Muscle of leg (tissue), 11 donors: ENCODE measurements around the gene WNT7B. TPM values are rescaled to one million over a fixed set of nuclear protein-coding genes. Genes with fewer than 3 reads are reported as not detected.

ENCODE experiments used
- DNase-seq: peaks from one replicate; pipeline ENCODE4 v3.0.0; 2013
- H3K27ac ChIP-seq: one replicate; pipeline ENCODE4 v1.5.1; 2013; ENCODE audit warnings: mild to moderate bottlenecking, low read length, control low read depth
- H3K27me3 ChIP-seq: one replicate; pipeline ENCODE4 v1.6.1; 2013; ENCODE audit warnings: low read length; ENCODE audit not compliant: control insufficient read depth, insufficient read depth
- H3K36me3 ChIP-seq: one replicate; pipeline ENCODE4 v1.6.1; 2013; ENCODE audit warnings: low read length; ENCODE audit not compliant: control insufficient read depth, insufficient read depth
- H3K4me1 ChIP-seq: one replicate; pipeline ENCODE4 v1.6.1; 2013; ENCODE audit warnings: low read length; ENCODE audit not compliant: control insufficient read depth, insufficient read depth
- H3K4me3 ChIP-seq: one replicate; pipeline ENCODE4 v1.5.1; 2013; ENCODE audit warnings: low read length, control low read depth
- H3K9me3 ChIP-seq: replicated peaks from 2 replicates; pipeline ENCODE4 v1.6.1; 2013; ENCODE audit warnings: low read depth, low read length; ENCODE audit not compliant: control insufficient read depth
- WGBS: methylation state at CpG from one replicate; pipeline ENCODE4 v1.1.5; 2013; ENCODE audit warnings: missing lambda C conversion rate; ENCODE audit not compliant: insufficient coverage; 5-methylcytosine and 5-hydroxymethylcytosine counted together
- polyA plus RNA-seq, 8 donors: library from polyadenylated mRNA; unstranded; fragments of 120-200 nt; gene quantifications; one replicate each; pipeline versions ENCODE4 v1.2.1 to v1.2.3, GENCODE V29; 2013; ENCODE audit warnings: inconsistent platforms in 1 of 8, low replicate concordance in 1 of 8; ENCODE audit not compliant: insufficient read length in 8 of 8, insufficient read depth in 1 of 8
- total RNA-seq: library from RNA; stranded (reverse); fragments of 120-200 nt; gene quantifications from one replicate; pipeline ENCODE4 v1.2.4, GENCODE V29; 2013

The WNT7B gene
- total and polyA plus RNA-seq, 9 donors: 0.04 to 3.4 (median 0.08) TPM; not detected in 2

- peaks cover 8% of the 10 kb centered on the region for H3K4me1 ChIP-seq
- no peak for DNase-seq
- 33% methylated on average over 11 of the region's 12 CpGs for WGBS
- peaks cover 5% of the 10 kb centered on the region for H3K9me3 ChIP-seq
- H3K4me3 ChIP-seq: no peak overlapping the region
- H3K27me3 ChIP-seq: peaks cover 14% of the 10 kb centered on the region
- H3K27ac ChIP-seq: no peak overlapping the region
- H3K36me3 ChIP-seq: no peaks in the 10 kb centered on the region
Measured at GRCh38 chr22:45917146-45917545, 59.8 kb downstream of the WNT7B start.

GRCh38 chr22:45916515-45916914, 60.4 kb downstream of the WNT7B start:
- Histone ChIP-seq H3K4me1 (peaks cover 8% of the 10 kb centered on the region), H3K27ac (no peak overlapping the region), H3K4me3 (no peak overlapping the region), H3K36me3 (no peaks in the 10 kb centered on the region), H3K27me3 (peaks cover 16% of the 10 kb centered on the region), H3K9me3 (peaks cover 5% of the 10 kb centered on the region)
- DNase-seq: no peak
- 49% methylated on average over 3 of the region's 7 CpGs for WGBS

DNA sequence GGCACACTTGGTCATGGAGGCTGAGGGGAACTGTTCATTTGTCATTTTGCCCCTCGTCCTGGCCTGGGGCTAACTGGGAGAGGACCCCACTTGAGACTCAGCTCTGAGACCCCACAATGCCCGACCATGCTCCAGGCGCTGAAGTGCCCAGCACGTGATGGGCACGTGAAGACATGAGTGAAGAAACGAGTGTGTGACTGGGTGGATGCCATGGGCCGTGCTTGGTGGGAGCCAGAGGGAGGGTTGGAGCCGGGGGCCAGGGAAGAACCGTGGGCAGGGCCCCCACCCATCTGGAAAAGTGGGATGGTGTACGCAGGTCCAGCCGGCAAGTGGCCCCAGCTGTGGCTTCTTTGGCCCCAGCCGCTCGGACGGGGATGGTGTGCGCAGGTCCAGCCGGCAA, 61.1 kb downstream of the WNT7B start:
- H3K4me1 ChIP-seq: peaks cover 8% of the 10 kb centered on the region
- DNase-seq: no peak
- WGBS: 86% methylated on average over 13 of the region's 16 CpGs
- peaks cover 5% of the 10 kb centered on the region for H3K9me3 ChIP-seq
- H3K27ac ChIP-seq: no peak overlapping the region
- no peaks in the 10 kb centered on the region for H3K36me3 ChIP-seq
- H3K27me3 ChIP-seq: peaks cover 13% of the 10 kb centered on the region
- H3K4me3 ChIP-seq: no peak overlapping the region

DNA sequence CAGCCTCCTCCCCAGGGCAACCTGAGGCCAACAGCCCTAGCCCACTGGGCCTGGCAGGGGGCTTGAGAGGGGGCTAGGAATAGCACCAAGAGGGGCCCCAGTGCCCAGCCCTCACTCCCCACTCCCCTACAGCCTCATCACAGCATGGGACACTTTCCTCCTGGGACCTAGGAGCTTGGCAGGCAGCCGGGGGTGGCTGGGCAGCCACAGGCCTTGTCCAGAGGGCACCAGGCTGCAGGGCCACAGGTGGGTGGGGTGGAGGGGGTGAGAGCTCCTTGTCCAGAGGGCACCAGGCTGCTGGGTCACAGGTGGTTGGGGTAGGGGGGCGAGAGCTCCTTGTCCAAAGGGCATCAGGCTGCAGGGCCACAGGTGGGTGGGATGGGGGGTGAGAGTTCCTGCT, 61.8 kb downstream of the WNT7B start:
- WGBS: 86% methylated on average over 1 of the region's 2 CpGs
- DNase-seq: no peak
- Histone ChIP-seq H3K27ac (no peak overlapping the region), H3K4me1 (peaks cover 8% of the 10 kb centered on the region), H3K4me3 (no peak overlapping the region), H3K36me3 (no peaks in the 10 kb centered on the region), H3K27me3 (peaks cover 13% of the 10 kb centered on the region), H3K9me3 (peaks cover 5% of the 10 kb centered on the region)

GRCh38 chr22:45914309-45914708, 62.7 kb downstream of the WNT7B start:
- no peak overlapping the region for H3K27ac ChIP-seq
- 82% methylated on average over 2 of the region's 2 CpGs for WGBS
- DNase-seq: no peak

GRCh38 chr22:45912910-45913309, 64.1 kb downstream of the WNT7B start:
- Histone ChIP-seq H3K27ac (no peak overlapping the region), H3K4me1 (peaks cover 8% of the 10 kb centered on the region), H3K36me3 (no peaks in the 10 kb centered on the region), H3K9me3 (peaks cover 5% of the 10 kb centered on the region), H3K4me3 (no peak overlapping the region), H3K27me3 (peaks cover 11% of the 10 kb centered on the region)
- no peak for DNase-seq
- WGBS: 47% methylated on average over 5 of the region's 6 CpGs

More at GRCh38 chr22:45914309-45914708, 62.7 kb downstream of the WNT7B start:
- Histone ChIP-seq H3K27me3 (peaks cover 13% of the 10 kb centered on the region), H3K36me3 (no peaks in the 10 kb centered on the region), H3K9me3 (peaks cover 5% of the 10 kb centered on the region), H3K4me1 (peaks cover 8% of the 10 kb centered on the region), H3K4me3 (no peak overlapping the region)

GRCh38 chr22:45911601-45912271, 65.2 kb downstream of the WNT7B start:
- H3K4me3 ChIP-seq: no peak overlapping the region
- H3K9me3 ChIP-seq: peaks cover 5% of the 10 kb centered on the region
- H3K36me3 ChIP-seq: no peaks in the 10 kb centered on the region
- peaks cover 11% of the 10 kb centered on the region for H3K27me3 ChIP-seq
- DNase-seq: no peak
- WGBS: 78% methylated on average over 21 of the region's 27 CpGs
- peaks cover 8% of the 10 kb centered on the region for H3K4me1 ChIP-seq
- H3K27ac ChIP-seq: no peak overlapping the region

GRCh38 chr22:45910928-45911467, 66.0 kb downstream of the WNT7B start:
- 77% methylated on average over 15 of the region's 17 CpGs for whole genome bisulfite sequencing
- Histone ChIP-seq H3K4me3 (no peak overlapping the region), H3K4me1 (peaks cover 15% of the 10 kb centered on the region)

DNA sequence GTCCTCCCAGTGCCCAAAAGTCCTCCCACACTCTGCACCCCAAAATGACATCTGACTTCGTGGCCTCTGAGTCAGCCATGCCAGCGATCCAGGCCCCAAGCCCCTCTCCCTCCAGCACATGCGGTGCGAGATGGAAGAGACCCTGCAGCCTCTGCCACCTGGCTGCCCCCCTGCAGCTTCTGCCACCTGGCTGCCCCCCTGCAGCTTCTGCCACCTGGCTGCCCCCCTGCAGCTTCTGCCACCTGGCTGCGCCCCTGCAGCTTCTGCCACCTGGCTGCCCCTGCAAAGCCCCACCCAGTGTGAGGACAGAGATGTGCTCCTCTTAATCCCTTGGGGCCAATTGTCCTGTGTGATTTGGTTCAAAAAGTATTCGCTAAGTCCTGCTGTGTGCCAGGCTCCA, 68.0 kb downstream of the WNT7B start:
- WGBS: 74% methylated on average over 6 of the region's 6 CpGs

More at GRCh38 chr22:45910928-45911467, 66.0 kb downstream of the WNT7B start:
- Histone ChIP-seq H3K27ac (no peak overlapping the region), H3K9me3 (peaks cover 5% of the 10 kb centered on the region), H3K36me3 (no peaks in the 10 kb centered on the region), H3K27me3 (peaks cover 14% of the 10 kb centered on the region)
- no peak for DNase-seq

DNA sequence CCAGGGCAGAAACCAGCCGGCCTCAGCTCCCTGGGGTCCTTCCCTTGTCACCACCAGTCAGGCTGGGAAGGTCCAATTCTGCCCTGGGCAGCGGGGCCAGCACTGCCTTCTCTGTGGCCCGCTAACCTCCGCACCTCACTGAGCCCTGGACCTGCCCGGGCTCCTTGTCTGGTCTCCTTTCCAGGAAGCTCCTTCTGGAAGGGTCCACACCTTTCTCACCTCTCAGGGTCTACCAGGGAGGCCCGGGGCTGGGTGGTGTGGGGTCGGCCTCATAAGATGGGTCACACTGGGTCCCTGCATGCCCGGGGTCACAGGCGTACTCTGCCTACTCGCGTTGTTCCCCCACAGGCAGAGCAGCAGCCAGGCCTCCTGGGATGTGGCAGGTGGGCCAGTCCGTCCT, 69.0 kb downstream of the WNT7B start:
- DNase-seq: no peak
- peaks cover 27% of the 10 kb centered on the region for H3K4me1 ChIP-seq
- WGBS: 72% methylated on average over 12 of the region's 12 CpGs
- H3K9me3 ChIP-seq: no peaks in the 10 kb centered on the region
- H3K36me3 ChIP-seq: no peaks in the 10 kb centered on the region
- no peak overlapping the region for H3K27ac ChIP-seq
- peaks cover 28% of the 10 kb centered on the region for H3K27me3 ChIP-seq
- H3K4me3 ChIP-seq: no peak overlapping the region

More for the DNA sequence above, 68.0 kb downstream of the WNT7B start:
- no peak overlapping the region for H3K27ac ChIP-seq
- peaks cover 20% of the 10 kb centered on the region for H3K4me1 ChIP-seq
- H3K27me3 ChIP-seq: peaks cover 29% of the 10 kb centered on the region
- no peak overlapping the region for H3K4me3 ChIP-seq
- H3K9me3 ChIP-seq: no peaks in the 10 kb centered on the region
- DNase-seq: no peak
- H3K36me3 ChIP-seq: no peaks in the 10 kb centered on the region
